Mononuclear cell (primary cell): ENCODE results near the gene APOA4. TPM values are rescaled to one million over a fixed set of nuclear protein-coding genes. Genes with fewer than 3 reads are reported as not detected.

Experiments used
- H3K27me3 ChIP-seq: 2 replicates; pipeline ENCODE4 v1.6.0; 2011; ENCODE audit warnings: low read length, control low read depth; ENCODE audit not compliant: insufficient read depth
- H3K4me1 ChIP-seq: 2 replicates; pipeline ENCODE4 v1.5.1; 2011; ENCODE audit warnings: mild to moderate bottlenecking, low read length, control low read depth; ENCODE audit not compliant: insufficient read depth
- H3K4me3 ChIP-seq: 2 replicates; pipeline ENCODE4 v1.5.1; 2011; ENCODE audit warnings: mild to moderate bottlenecking, low read length, moderate library complexity
- H3K9me3 ChIP-seq: 2 replicates; pipeline ENCODE4 v1.5.1; 2011; ENCODE audit warnings: low read depth, mild to moderate bottlenecking, control low read depth, low read length
- total RNA-seq: library from RNA; depleted of rRNA; stranded (reverse); fragments of >200 nt; gene quantifications from one replicate; pipeline ENCODE4 v1.2.3, GENCODE V29; 2012

APOA4 gene
- total RNA-seq, 1 donor: not detected

DNA sequence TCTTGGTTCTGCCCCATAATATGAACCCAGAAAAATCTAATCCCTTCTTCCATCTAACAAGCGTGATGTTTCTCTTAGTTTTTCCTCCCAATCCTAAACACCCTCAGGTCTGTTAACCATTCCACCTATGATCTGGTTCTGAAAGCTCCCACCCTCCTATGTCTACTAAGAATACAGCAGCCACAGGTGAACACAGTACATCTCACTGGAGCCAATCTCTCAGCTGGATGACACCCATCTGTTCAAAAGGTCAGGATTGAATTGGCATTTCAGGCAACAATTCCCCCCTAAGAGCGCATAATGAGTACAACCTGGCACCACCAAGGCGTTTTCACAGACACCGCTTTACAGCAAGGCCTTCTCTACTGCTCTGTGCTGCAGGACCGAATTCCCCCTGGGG is 33.3 kb upstream of the APOA4 start:
- H3K4me3 ChIP-seq: no peak overlapping the region
- H3K4me1 ChIP-seq: peaks cover 49% of the 10 kb centered on the region
- no peaks in the 10 kb centered on the region for H3K9me3 ChIP-seq
- no peaks in the 10 kb centered on the region for H3K27me3 ChIP-seq

GRCh38 chr11:116855413-116855812 is 32.3 kb upstream of the APOA4 start:
- no peaks in the 10 kb centered on the region for H3K27me3 ChIP-seq
- no peak overlapping the region for H3K4me3 ChIP-seq
- peaks cover 58% of the 10 kb centered on the region for H3K4me1 ChIP-seq
- no peaks in the 10 kb centered on the region for H3K9me3 ChIP-seq

DNA sequence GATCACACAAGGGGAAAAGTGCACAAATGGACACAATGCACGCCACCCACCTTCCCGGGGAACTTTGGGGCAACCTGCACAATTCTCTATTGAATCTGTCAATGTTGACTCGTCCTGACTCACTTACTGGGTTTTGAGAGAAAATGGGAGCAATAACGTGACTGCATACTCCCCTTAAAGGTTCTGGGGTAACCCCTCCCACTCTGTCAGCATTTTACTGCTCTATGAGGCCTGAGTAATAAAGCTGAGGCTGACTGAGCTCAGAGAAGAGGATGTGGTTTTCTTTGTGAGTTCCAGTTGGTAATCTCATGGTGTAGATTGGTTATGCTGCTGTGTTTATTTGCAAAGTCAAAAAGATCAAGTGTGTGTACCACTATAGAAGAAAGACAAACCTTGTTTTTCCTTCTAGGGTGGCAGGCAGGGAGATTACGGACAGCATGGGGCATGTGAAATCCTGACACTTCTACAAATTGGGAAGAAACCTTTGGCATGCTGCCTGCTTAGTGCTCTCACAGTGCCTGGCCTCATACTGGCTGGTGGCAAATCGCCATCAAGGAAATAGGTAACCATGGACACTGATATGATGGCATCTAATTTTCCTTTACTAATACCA is 30.5 kb upstream of the APOA4 start:
- Histone ChIP-seq H3K4me3 (no peak overlapping the region), H3K4me1 (peaks cover 64% of the 10 kb centered on the region), H3K9me3 (no peaks in the 10 kb centered on the region), H3K27me3 (no peaks in the 10 kb centered on the region)

DNA sequence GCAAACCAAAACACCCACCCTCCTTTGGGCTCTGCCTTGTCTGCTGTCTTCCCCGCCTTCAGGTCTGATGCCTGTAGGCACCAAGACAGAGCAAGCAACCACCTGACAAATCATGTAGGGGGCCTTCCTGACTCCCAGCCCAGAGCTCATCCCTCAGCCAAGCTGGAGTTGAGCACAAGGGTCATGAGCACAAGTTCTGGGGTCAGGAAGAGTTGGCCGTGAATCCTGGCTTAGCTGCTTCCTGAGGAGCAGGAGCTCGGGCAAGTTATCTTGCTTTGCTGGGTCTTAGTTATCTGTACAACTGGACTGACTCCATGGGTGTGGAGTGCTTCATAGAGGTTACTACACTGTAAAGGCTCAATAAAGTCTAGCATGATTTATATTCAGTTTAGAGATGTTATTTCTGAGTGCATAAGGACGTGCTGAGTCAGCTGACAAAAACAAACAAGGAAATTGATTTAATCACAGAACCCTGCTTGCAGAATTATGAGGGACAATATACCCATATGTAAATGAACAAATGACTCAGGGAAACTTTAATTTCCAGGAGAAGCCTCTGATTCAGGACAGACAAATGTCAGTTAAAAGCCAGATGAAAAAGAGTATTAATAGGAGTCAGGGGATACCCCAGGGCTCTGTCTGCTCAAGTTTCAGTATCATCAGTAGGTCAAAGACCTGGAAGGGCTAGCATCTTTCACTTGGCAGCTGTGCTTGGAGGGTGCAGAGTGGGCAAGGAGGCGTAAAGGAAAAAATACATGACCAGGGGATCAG is 29.3 kb upstream of the APOA4 start:
- H3K4me1 ChIP-seq: peaks cover 64% of the 10 kb centered on the region
- no peaks in the 10 kb centered on the region for H3K27me3 ChIP-seq
- no peak overlapping the region for H3K4me3 ChIP-seq
- H3K9me3 ChIP-seq: no peaks in the 10 kb centered on the region

- Histone ChIP-seq H3K4me1 (peaks cover 64% of the 10 kb centered on the region), H3K4me3 (no peak overlapping the region)
Measured at GRCh38 chr11:116851626-116852025, 28.5 kb upstream of the APOA4 start.

DNA sequence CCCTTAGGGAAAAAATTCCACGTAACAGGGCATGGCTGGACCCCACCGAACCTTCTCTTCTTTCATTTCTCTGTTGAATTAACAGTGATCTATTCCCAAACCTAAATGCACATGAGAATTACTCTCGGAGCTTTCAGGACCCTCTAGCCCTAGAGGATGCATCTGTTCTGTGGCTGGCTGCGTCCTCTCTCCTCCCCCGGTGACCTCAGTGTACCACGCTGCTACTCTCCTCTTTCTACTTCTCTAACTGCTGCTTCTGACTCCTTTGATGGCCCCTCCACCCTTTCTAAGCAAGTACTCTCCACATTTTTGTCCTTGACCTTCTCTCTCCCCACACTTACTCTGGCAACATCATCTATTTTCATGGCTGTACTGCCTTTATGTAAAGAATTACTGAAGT is 26.4 kb upstream of the APOA4 start:
- Histone ChIP-seq H3K9me3 (no peaks in the 10 kb centered on the region), H3K27me3 (no peaks in the 10 kb centered on the region), H3K4me1 (peaks cover 46% of the 10 kb centered on the region), H3K4me3 (no peak overlapping the region)

More at GRCh38 chr11:116851626-116852025, 28.5 kb upstream of the APOA4 start:
- Histone ChIP-seq H3K9me3 (no peaks in the 10 kb centered on the region), H3K27me3 (no peaks in the 10 kb centered on the region)

DNA sequence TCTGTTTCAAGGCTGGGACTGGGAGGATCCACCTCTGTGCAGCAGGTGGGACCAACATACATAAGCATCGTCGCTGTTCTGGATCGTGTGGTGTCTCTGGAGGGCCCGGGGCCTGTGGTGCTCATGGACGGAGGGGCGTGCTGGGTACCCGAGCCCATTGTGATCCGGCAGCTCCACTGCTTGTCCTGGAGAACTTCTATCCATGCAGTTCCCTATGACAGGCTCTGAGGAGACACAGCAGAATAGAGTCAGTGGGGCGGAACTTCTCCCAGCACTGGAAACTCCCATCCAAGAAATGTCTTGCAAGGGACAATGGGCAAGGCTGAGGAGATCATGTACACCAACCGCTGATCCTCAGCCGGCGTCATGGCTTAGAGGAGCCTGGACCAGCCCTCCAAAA is 26.0 kb upstream of the APOA4 start:
- Histone ChIP-seq H3K4me1 (peaks cover 42% of the 10 kb centered on the region), H3K4me3 (no peak overlapping the region), H3K27me3 (no peaks in the 10 kb centered on the region), H3K9me3 (no peaks in the 10 kb centered on the region)

- H3K4me3 ChIP-seq: no peak overlapping the region
- no peaks in the 10 kb centered on the region for H3K27me3 ChIP-seq
- H3K9me3 ChIP-seq: no peaks in the 10 kb centered on the region
- H3K4me1 ChIP-seq: peaks cover 28% of the 10 kb centered on the region
Measured at GRCh38 chr11:116847612-116848011, 24.5 kb upstream of the APOA4 start.

- no peaks in the 10 kb centered on the region for H3K27me3 ChIP-seq
- peaks cover under 1% of the 10 kb centered on the region for H3K4me1 ChIP-seq
- no peak overlapping the region for H3K4me3 ChIP-seq
- no peaks in the 10 kb centered on the region for H3K9me3 ChIP-seq
Measured at GRCh38 chr11:116844722-116845121, 21.6 kb upstream of the APOA4 start.

GRCh38 chr11:116843661-116844060 is 20.6 kb upstream of the APOA4 start:
- Histone ChIP-seq H3K4me3 (no peak overlapping the region), H3K27me3 (no peaks in the 10 kb centered on the region), H3K4me1 (no peaks in the 10 kb centered on the region), H3K9me3 (no peaks in the 10 kb centered on the region)

GRCh38 chr11:116842909-116843308 is 19.8 kb upstream of the APOA4 start:
- H3K9me3 ChIP-seq: no peaks in the 10 kb centered on the region
- H3K27me3 ChIP-seq: no peaks in the 10 kb centered on the region
- H3K4me3 ChIP-seq: no peak overlapping the region
- H3K4me1 ChIP-seq: no peaks in the 10 kb centered on the region

GRCh38 chr11:116842117-116842516 is 19.0 kb upstream of the APOA4 start:
- Histone ChIP-seq H3K4me1 (no peaks in the 10 kb centered on the region), H3K9me3 (no peaks in the 10 kb centered on the region), H3K27me3 (no peaks in the 10 kb centered on the region), H3K4me3 (no peak overlapping the region)

GRCh38 chr11:116840746-116841296 is 17.7 kb upstream of the APOA4 start:
- no peak overlapping the region for H3K4me3 ChIP-seq
- H3K9me3 ChIP-seq: no peaks in the 10 kb centered on the region
- peaks cover 7% of the 10 kb centered on the region for H3K4me1 ChIP-seq
- no peaks in the 10 kb centered on the region for H3K27me3 ChIP-seq

GRCh38 chr11:116840224-116840745 is 17.2 kb upstream of the APOA4 start:
- Histone ChIP-seq H3K9me3 (no peaks in the 10 kb centered on the region), H3K4me3 (no peak overlapping the region), H3K4me1 (peaks cover 12% of the 10 kb centered on the region), H3K27me3 (no peaks in the 10 kb centered on the region)

DNA sequence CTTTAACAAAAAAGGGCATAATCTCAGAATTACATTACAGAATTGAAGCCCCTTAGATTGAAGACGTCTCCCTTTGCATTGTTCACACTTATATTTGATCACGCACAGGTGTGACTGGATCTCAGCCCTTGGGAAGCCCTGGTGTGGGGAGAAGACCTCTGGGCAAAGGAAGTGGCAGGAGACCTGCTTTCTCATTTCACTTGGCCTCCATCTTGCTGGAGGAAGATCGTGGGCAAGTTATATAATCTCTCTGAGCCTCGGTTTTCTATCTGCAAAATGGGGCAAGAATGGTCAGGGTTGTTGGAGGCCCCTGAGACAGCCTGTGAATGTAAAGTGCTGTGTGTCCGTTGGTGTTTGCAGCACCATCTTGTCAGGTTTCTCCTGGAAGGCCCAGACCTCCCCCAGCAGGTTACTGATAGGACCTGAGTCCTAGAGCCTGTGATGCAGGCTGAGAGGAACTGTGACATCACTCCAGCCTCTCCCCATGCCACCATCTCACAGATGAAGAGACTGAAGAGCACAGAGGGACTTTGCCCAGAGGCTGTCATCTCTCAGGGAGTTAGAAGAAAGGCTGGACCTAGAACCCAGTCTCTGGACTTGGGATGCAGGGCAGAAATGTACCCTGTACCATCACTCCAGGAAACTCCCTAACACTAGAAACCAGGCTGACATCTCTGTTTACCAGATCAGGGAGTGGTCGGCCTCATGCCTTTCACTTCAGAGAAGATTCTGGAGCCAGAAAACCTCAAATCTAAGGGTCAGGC is 15.4 kb upstream of the APOA4 start:
- H3K27me3 ChIP-seq: no peaks in the 10 kb centered on the region
- peaks cover 18% of the 10 kb centered on the region for H3K4me1 ChIP-seq
- H3K9me3 ChIP-seq: no peaks in the 10 kb centered on the region
- no peak overlapping the region for H3K4me3 ChIP-seq
